Activated CD4-positive, alpha-beta T cell treated with anti-CD3 and anti-CD28 coated beads, Interleukin-2, amount 50 U/mL, for 4 hours (primary cell): ENCODE results near the gene SMARCD2.
A peak's percentile ranks its signal among the peaks of the same experiment; 100 is the strongest.

Experiments used
- DNase-seq, 2 experiments: peaks; one replicate each; pipeline ENCODE4 v3.0.0-alpha.2; 2020

SMARCD2 gene

DNA sequence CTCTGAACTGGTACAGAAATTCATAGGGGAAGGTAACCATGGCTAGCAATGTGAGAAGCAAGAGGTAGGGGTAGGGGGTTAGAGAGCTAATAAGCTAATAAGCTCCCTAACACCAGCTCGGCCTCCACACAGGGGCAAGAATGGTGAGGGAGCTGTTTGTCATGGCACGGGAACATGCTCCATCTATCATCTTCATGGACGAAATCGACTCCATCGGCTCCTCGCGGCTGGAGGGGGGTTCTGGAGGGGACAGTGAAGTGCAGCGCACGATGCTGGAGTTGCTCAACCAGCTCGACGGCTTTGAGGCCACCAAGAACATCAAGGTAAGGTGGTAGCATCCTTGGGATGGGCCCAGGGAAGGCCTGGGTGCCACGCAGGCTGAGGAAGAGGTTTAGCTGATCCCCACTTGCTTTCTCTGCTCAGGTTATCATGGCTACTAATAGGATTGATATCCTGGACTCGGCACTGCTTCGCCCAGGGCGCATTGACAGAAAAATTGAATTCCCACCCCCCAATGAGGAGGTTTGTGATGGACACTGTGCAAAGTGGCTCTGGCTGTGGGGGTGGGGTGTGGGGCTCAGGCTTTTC lies 11.5 kb downstream of the SMARCD2 start:
- DNase-seq, result no peak

DNA sequence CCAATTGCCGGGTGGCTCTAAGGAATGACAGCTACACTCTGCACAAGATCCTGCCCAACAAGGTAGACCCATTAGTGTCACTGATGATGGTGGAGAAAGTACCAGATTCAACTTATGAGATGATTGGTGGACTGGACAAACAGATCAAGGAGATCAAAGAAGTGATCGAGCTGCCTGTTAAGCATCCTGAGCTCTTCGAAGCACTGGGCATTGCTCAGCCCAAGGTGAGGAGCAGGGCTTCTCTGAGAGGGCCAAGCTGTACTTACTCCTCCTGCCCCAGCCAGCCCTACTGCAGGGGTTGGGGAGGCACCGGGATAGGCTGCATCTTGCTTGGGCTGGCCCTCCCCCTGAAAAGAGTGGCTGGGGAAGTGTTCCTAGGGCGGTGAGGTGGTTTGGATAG lies 12.2 kb downstream of the SMARCD2 start:
- DNase-seq, result no peak

GRCh38 chr17:63828936-63829335 lies 13.5 kb downstream of the SMARCD2 start:
- no peak for DNase-seq

DNA sequence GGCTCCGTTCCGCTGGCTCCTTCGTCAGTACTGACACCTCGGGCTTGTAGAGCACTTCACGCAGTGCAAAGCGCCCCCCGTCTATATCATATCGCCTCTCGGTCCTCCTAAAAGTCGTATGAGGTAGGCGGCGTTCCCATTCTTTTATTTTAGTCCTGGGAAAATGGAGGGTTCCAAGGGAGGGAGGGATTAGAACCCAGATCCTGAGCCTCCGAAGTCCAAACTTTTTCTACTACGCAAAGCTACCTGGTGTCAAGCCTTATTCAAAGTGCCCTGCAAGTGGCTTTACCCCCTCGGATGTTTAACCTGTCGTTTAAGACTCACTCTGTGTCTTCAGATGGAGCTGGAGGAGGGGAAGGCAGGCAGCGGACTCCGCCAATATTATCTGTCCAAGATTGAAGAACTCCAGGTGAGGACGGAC lies 14.7 kb downstream of the SMARCD2 start:
- DNase-seq, result no peak

DNA sequence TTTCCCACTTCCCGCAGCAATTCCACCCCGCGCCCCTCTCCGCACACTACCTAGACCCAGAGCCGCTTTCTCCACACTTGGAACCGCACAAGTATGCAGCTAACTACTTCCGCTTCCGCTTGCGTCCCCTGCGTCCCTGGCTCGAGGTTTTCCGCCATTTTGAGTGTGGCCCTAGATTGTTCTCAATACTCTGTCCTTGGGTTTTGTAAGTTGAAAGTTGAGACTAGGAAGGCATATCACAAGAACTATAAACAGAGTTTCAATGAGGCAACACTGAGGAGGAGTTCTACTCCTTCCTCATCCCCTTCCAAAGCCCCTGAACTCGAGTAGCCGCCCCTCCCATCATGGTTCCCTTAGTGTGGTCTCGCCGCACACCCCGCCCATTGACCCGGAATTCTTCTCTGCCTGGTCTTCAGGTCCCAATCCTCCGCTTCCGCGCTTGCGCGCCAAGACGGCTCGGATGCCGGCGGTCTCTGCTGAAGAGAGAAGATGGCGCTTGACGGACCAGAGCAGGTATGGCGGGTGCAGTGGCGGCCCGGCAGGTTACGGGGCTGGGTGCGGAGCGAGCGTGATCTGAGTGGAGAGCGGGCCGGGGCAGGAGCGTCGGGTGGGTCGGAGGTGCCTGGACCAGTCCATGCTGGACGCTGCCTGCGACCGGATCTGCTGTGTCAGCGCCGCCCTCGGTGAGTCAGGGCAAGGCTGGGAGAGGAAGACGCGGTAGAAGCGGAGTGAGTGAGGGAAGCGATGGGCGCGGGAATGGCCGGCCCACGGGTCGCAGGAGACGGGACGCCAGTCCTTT lies 15.3 kb downstream of the SMARCD2 start, which contains the start of the genes FTSJ3 and PSMC5:
FTSJ3 (minus strand) TSS at position 662 of the 799 bp plus-strand sequence. CDS start 761 bp downstream, outside the sequence.
PSMC5 (plus strand) TSS at position 430 of the 799 bp plus-strand sequence; CDS start at position 490, 60 bp downstream.
- DNase-seq, result peak; percentile 95 to 96

DNA sequence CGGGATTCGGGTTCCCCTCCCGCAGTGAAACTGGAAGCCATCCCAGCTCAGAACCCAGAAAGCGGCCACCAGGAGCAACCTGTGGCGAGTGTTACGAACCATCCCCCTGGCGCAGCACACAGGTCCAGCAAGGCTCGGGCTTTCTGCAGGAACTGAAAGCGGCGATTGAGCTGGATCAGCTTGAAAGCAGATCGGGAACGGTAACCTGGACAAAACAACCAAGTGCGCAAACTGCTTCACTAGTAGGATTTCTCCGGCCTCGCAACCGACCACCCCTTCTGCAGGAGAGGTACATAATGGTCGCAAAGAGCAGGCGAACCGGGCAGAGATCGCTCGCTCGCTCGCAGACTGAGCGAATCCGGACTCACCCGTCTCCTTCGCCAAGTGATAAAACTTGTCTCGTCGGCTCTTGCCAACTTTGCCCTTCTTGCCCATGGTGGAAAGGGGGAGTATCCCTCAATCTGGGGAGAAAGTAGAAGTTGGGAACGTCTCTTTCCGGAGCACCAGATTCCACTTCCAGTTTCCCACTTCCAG lies 15.9 kb downstream of the SMARCD2 start:
- DNase-seq, result no peak

DNA sequence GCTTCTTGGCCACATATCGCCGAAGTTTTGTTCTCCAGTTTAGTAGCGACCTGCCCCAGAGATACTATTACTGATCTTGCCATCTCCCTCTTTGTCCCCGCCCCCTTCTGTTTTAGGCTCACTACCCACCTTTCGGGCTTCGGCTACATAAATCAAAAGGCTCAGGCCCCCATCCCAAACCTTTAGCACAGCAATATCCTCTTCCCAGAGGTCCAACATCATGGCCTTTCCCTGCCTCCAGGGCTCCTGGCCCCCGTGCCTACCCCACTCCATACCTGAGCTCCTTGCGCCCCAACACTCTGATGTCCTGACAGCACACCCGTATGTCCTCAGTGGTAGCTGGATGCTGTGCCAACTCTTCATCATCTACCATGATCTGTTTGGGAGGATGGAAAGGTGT lies 18.1 kb downstream of the SMARCD2 start:
- DNase-seq, result no peak

GRCh38 chr17:63823659-63824331 lies 18.7 kb downstream of the SMARCD2 start:
- DNase-seq, result no peak

GRCh38 chr17:63822537-63822936 lies 19.9 kb downstream of the SMARCD2 start:
- no peak for DNase-seq

GRCh38 chr17:63821804-63822203 lies 20.7 kb downstream of the SMARCD2 start:
- no peak for DNase-seq

GRCh38 chr17:63820963-63821561 lies 21.4 kb downstream of the SMARCD2 start:
- DNase-seq, result no peak

DNA sequence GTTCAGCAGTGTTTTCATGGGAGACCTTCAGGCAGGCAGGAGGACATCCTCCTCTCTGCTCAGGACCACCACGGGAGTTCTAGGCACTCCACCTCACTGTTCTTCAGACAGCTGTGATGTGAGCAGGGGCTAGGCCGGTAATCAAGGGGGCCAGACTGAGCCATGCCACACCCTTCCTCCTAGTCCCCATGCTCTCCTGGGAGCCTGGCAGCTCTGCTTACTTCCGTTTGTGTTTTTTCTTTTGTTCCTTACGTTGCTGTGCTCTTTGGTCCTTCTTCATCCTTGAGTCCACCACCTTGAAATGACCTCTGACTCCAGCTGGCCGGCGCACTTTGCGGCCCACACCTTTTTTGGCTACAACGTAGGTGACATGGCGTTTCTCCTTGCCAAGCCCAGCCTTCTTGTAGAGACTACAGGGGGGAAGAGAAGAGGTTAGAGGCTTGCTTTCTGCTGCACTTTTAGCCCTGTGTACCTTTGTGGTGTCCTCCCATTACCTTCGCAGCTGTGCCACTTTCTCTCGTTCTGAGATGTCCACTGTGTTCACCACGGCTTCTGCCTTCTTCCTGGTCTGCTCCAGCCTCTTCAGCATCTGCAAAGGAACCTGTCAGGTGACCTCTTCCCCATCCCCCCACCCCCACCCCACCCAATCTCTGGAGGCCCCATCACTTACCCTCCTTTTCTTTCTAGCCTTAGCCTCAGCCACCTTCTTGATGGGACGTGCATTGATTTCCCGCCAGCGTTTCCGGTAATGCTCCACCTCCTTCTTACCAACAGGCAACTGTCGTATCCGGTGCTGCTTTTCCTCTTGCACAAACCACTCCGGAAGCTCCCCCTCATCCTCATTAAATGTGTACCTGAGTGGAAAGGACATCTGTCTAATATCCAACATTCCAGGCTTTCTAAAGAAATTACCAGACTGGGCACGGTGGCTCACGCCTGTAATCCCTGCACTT lies 22.6 kb downstream of the SMARCD2 start:
- no peak for DNase-seq

GRCh38 chr17:63819131-63819530 lies 23.4 kb downstream of the SMARCD2 start:
- DNase-seq, result no peak

DNA sequence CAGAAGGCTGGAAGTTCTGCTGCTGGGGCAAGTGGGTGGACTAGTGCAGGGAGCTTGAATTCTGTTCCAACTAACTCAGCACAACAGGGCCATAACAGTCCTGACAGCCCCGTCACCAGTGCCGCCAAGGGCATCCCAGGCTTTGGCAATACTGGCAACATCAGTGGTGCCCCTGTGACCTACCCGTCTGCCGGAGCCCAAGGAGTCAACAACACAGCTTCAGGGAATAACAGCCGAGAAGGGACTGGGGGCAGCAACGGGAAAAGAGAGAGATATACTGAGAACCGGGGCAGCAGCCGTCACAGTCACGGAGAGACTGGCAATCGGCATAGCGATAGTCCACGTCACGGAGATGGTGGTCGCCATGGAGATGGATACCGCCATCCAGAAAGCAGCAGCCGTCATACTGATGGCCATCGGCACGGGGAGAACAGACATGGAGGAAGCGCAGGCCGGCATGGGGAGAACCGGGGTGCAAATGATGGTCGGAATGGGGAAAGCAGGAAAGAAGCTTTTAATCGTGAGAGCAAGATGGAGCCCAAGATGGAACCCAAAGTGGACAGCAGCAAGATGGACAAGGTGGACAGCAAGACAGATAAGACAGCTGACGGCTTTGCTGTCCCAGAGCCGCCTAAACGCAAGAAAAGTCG lies 24.6 kb downstream of the SMARCD2 start:
- DNase-seq, result no peak

- DNase-seq, result no peak
Measured at GRCh38 chr17:63816669-63817068, 25.8 kb downstream of the SMARCD2 start.

GRCh38 chr17:63816123-63816522 lies 26.4 kb downstream of the SMARCD2 start:
- no peak for DNase-seq

- DNase-seq, result no peak
Measured at GRCh38 chr17:63809970-63810369, 32.5 kb downstream of the SMARCD2 start.

GRCh38 chr17:63805591-63805990 lies 36.9 kb downstream of the SMARCD2 start:
- DNase-seq, result no peak

GRCh38 chr17:63804328-63804727 lies 38.2 kb downstream of the SMARCD2 start:
- DNase-seq, result no peak

DNA sequence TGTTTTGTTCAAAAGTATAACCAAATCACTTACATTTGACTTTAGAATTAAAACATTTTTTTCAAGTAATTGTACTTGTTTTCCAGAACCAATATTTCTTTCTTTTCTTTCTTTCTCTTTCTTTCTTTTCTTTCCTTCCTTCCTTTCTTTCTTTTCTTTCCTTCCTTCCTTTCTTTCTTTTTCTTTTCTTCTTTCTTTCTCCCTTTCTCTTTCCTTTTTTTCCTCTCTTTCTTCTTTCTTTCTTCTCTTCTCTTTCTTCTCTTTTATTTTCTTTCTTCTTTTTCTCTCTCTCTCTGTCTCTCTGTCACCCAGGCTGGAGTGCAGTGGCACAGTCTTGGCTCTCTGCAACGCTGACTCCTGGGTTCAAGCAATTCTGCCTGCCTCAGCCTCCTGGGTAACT lies 41.7 kb downstream of the SMARCD2 start:
- DNase-seq, result no peak

DNA sequence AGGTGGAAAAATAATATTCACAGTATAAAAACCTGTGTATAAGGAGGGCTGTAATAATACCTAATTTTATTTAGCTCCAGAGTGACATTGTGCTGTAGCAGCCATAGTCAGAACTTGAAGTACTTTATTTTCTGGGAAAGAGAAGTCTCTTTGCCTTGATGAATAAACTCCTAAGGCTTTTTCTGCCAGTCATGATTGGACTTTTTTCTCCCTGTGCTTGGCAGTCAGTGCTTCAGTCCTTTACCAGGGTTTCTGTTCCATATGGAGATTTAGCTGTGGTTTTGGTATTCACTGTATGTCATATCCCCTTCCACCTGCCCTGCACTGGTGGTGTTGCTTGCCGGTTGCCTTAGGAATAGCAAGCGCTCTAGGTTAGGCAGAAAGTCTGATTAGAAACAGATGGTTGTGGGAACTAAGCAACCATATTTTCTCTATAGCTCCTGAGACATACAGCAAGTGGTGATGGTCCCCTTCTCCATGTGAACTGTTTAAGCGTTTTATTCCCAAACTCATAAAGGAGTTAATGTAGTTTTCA lies 43.8 kb downstream of the SMARCD2 start:
- no peak for DNase-seq
